ENCODE measurements around the gene MYADM.

Gene MYADM

DNA sequence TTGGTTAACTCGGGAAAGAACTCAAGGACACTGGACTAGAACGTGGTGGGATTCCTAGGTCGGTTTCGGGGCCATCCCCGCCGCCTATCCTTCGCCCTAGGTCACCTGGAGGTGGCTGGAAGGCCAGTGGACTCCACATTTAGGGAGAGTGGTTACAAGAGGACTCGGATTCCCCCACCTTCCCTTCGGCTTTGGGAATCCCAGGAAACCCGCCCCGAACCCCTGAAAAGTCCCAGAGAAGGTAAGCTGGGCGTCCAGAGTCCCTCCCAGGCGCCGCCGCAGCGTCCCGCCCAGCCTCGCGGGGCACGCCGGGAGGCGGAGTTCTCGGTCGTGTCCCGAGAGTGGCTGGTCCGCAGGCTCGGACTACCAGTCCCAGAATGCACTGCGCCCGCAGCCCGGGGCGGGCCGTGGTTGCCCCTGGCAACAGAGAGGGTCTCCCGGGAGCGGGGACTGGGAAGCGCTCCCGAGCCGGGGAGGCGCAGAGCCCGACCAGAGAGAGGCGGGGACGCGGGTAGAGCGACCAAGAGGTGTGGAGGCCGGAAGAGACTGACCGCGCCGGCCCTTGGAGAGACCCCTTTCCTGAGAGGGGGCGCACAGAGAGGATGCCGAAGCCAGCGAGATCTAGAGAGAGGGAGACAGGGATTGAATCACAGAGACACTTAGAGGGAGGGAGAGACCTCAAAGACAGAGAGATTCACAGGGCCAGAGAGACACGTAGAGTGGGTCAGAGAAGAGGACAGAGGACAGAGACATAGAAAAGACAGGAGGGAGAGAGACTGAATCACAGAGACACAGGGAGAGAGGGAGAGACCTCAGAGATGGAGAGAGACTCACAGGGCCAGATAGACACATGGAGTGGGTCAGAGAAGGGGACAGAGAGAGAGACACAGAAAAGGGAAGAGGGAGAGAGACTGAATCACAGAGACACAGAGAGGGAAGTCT is 11.7 kb downstream of the MYADM start (continued):
- TF ChIP-seq ZNF18 (tag by site-specific recombination; IDR thresholded peaks at IDR 0.05) (no peak), PRDM4 (tag by site-specific recombination; IDR thresholded peaks at IDR 0.05) (no peak; the same call in 1 of the 2 replicates), YY2 (tag by site-specific recombination; IDR thresholded peaks at IDR 0.05) (no peak; the same call in 1 of the 2 replicates), ZNF843 (tag by site-specific recombination; IDR thresholded peaks at IDR 0.05) (peak; percentile 36; the same call in 1 of the 2 replicates), ZNF239 (tag by site-specific recombination; IDR thresholded peaks at IDR 0.05) (no peak), ZNF423 (tag by site-specific recombination; IDR thresholded peaks at IDR 0.05) (no peak), ZNF544 (tag by site-specific recombination; IDR thresholded peaks at IDR 0.05) (no peak), ZNF529 (tag by site-specific recombination; IDR thresholded peaks at IDR 0.05; ENCODE audit: insufficient replicate concordance) (no peak), ZNF596 (tag by site-specific recombination; IDR thresholded peaks at IDR 0.05) (peak; percentile 88), ZNF433 (tag by site-specific recombination; IDR thresholded peaks at IDR 0.05; ENCODE audit: low read depth) (no peak), ZBTB7A (tag by site-specific recombination; IDR thresholded peaks at IDR 0.05; ENCODE audit: low read depth) (peak; percentile 47), ZNF549 (tag by site-specific recombination; IDR thresholded peaks at IDR 0.05) (no peak), ZSCAN16 (tag by site-specific recombination; IDR thresholded peaks at IDR 0.05) (no peak), ZNF830 (tag by site-specific recombination; IDR thresholded peaks at IDR 0.05; ENCODE audit: low read depth) (no peak), ZSCAN30 (tag by site-specific recombination; IDR thresholded peaks at IDR 0.05) (no peak), ZNF391 (tag by site-specific recombination; IDR thresholded peaks at IDR 0.05; ENCODE audit: borderline replicate concordance, low read depth) (no peak), ZNF140 (tag by site-specific recombination; IDR thresholded peaks at IDR 0.05) (no peak), ZNF214 (tag by site-specific recombination; IDR thresholded peaks at IDR 0.05; ENCODE audit: borderline replicate concordance) (no peak), KLF7 (tag by site-specific recombination; IDR thresholded peaks at IDR 0.05; ENCODE audit: borderline replicate concordance) (no peak), YY1 (tag by site-specific recombination; IDR thresholded peaks at IDR 0.05) (no peak; the same call in 1 of the 2 replicates), MZF1 (tag by site-specific recombination; IDR thresholded peaks at IDR 0.05; ENCODE audit: borderline replicate concordance) (no peak)
- TF ChIP-seq, protein P1, sequence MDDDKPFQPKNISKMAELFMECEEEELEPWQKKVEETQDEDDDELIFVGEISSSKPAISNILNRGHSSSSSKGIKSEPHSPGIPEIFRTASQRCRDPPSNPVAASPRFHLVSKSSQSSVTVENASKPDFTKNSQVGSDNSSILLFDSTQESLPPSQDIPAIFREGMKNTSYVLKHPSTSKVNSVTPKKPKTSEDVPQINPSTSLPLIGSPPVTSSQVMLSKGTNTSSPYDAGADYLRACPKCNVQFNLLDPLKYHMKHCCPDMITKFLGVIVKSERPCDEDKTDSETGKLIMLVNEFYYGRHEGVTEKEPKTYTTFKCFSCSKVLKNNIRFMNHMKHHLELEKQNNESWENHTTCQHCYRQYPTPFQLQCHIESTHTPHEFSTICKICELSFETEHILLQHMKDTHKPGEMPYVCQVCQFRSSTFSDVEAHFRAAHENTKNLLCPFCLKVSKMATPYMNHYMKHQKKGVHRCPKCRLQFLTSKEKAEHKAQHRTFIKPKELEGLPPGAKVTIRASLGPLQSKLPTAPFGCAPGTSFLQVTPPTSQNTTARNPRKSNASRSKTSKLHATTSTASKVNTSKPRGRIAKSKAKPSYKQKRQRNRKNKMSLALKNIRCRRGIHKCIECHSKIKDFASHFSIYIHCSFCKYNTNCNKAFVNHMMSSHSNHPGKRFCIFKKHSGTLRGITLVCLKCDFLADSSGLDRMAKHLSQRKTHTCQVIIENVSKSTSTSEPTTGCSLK (tag by site-specific recombination; IDR thresholded peaks at IDR 0.05) = no peak
- TF ChIP-seq, protein P2, sequence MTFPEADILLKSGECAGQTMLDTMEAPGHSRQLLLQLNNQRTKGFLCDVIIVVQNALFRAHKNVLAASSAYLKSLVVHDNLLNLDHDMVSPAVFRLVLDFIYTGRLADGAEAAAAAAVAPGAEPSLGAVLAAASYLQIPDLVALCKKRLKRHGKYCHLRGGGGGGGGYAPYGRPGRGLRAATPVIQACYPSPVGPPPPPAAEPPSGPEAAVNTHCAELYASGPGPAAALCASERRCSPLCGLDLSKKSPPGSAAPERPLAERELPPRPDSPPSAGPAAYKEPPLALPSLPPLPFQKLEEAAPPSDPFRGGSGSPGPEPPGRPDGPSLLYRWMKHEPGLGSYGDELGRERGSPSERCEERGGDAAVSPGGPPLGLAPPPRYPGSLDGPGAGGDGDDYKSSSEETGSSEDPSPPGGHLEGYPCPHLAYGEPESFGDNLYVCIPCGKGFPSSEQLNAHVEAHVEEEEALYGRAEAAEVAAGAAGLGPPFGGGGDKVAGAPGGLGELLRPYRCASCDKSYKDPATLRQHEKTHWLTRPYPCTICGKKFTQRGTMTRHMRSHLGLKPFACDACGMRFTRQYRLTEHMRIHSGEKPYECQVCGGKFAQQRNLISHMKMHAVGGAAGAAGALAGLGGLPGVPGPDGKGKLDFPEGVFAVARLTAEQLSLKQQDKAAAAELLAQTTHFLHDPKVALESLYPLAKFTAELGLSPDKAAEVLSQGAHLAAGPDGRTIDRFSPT (tag by site-specific recombination; IDR thresholded peaks at IDR 0.05) = no peak
- TF ChIP-seq, protein P3, sequence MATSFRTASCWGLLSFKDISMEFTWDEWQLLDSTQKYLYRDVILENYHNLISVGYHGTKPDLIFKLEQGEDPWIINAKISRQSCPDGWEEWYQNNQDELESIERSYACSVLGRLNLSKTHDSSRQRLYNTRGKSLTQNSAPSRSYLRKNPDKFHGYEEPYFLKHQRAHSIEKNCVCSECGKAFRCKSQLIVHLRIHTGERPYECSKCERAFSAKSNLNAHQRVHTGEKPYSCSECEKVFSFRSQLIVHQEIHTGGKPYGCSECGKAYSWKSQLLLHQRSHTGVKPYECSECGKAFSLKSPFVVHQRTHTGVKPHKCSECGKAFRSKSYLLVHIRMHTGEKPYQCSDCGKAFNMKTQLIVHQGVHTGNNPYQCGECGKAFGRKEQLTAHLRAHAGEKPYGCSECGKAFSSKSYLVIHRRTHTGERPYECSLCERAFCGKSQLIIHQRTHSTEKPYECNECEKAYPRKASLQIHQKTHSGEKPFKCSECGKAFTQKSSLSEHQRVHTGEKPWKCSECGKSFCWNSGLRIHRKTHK (tag by site-specific recombination; IDR thresholded peaks at IDR 0.05) = no peak
- TF ChIP-seq, protein P4, sequence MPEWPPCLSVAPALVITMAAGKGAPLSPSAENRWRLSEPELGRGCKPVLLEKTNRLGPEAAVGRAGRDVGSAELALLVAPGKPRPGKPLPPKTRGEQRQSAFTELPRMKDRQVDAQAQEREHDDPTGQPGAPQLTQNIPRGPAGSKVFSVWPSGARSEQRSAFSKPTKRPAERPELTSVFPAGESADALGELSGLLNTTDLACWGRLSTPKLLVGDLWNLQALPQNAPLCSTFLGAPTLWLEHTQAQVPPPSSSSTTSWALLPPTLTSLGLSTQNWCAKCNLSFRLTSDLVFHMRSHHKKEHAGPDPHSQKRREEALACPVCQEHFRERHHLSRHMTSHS (tag by site-specific recombination; IDR thresholded peaks at IDR 0.05) = no peak
- TF ChIP-seq, protein P5, sequence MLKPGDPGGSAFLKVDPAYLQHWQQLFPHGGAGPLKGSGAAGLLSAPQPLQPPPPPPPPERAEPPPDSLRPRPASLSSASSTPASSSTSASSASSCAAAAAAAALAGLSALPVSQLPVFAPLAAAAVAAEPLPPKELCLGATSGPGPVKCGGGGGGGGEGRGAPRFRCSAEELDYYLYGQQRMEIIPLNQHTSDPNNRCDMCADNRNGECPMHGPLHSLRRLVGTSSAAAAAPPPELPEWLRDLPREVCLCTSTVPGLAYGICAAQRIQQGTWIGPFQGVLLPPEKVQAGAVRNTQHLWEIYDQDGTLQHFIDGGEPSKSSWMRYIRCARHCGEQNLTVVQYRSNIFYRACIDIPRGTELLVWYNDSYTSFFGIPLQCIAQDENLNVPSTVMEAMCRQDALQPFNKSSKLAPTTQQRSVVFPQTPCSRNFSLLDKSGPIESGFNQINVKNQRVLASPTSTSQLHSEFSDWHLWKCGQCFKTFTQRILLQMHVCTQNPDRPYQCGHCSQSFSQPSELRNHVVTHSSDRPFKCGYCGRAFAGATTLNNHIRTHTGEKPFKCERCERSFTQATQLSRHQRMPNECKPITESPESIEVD (tag by site-specific recombination; IDR thresholded peaks at IDR 0.05) = no peak
